GM18520 (cell line): ENCODE measurements around the gene TEX13A.
"Not testable (repeated sequence)": the region's sequence is repeated elsewhere in the genome, so short reads cannot be mapped to it uniquely, and the experiment has no call there.

ENCODE experiments used
- ATAC-seq: cut with Tn5 transposase; IDR thresholded peaks from one replicate; pipeline ENCODE4 v1.9.1; 2021; ENCODE audit not compliant: unreplicated experiment

TEX13A gene

DNA sequence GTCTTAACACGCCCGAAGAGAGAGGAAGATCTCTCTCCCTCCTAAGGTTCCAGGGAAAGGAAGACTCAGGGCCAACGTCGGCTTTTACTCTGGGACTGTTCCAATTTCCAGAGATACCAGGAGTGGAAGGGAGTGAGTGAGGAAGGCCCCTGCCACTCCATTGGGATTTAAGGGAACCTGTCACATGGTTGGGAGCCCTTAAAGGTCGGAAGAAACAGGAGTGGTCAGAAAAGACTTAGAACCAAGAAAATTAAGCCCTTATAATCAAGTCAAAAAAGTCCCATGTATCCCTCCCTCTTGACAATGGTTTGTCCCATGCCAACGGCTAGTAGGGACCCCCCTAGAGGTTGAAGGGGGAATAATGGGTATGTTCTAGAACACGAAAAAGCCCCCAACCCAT is at the start of gene TEX13A:
TEX13A (minus strand) TSS at position 59 of the 400 bp plus-strand sequence. CDS start 297 bp downstream, outside the sequence.
- ATAC-seq: no peak

DNA sequence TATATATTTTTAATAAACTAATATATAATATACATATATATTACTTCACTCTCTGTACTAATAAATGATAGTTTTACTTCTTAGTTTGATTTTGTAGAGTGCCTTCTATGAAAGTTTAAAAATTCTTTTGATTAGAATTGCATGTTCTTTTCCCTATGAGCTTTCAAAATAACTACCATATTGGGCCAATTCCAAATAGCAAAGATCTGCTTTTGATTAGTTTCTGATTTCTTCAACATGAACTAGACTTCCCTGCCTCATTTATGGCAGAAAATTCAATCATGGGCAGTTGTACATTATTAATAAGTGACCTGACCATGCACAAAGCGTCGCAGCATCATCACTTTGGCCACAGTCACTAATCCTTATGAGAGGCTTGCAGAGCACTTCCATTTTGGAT is 48.9 kb upstream of the TEX13A start:
- ATAC-seq: no peak

GRCh38 chrX:105267167-105267566 is 46.7 kb upstream of the TEX13A start:
- ATAC-seq: no peak

- ATAC-seq: no peak
Measured at GRCh38 chrX:105266456-105266855, 46.0 kb upstream of the TEX13A start.

DNA sequence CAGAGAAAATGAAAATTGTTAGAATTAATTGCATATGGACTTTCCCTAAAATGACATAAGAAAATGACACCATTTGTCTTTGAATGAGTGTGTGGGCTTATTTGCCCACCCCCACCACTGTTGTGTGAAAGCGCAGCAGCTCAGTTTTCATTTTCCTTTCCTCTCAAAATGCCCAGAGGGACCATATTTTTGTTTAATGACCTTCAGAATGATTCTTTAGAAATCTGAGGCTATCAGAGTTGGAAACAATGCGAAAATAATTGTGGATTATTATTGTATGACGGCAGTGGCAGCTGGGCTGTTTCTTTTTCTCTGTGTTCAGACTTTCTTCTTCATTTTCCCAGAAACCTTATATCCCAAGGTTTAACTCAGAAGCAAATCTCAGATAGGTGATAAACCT is 44.6 kb upstream of the TEX13A start:
- ATAC-seq: no peak

GRCh38 chrX:105263801-105264200 is 43.3 kb upstream of the TEX13A start:
- no peak for ATAC-seq

DNA sequence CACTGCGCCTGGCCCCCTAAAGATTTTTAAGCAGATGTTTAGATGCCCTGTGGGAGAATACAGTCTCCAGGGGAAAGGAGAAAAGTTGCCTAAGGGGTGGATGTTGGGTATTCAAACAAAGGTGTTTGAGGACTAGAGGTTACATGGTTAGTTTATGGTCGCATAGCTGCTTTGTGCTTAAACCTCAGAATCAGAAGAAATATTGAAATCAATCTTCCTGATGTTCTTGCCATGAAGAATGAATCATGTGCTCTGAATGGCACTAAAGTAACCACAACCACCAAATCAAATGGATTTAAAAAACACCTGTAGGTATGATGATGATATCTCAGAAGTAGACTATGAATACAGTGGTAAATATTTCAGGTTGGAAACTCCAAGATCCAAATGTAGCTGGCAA is 42.7 kb upstream of the TEX13A start:
- ATAC-seq: no peak

- ATAC-seq: no peak
Measured at GRCh38 chrX:105260291-105261043, 40.0 kb upstream of the TEX13A start.

DNA sequence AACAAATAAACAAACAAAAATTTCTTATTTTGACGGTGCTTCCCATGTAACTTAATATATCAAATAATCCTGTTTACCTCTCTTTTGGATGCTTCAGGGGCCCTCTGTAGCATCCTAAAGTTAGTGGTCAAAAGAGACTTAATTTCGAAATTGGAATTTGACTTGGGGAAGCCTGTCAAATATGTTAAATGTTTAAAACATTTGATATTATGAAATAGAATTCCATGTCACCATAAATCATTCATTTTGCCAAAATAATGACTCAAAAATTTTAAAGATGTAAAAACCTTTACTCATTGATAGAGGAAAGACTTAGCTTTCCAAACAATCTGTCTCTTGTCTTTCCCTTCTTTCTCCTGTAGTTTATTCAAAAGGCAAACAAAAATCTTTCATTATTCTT is 20.6 kb upstream of the TEX13A start:
- ATAC-seq: no peak

DNA sequence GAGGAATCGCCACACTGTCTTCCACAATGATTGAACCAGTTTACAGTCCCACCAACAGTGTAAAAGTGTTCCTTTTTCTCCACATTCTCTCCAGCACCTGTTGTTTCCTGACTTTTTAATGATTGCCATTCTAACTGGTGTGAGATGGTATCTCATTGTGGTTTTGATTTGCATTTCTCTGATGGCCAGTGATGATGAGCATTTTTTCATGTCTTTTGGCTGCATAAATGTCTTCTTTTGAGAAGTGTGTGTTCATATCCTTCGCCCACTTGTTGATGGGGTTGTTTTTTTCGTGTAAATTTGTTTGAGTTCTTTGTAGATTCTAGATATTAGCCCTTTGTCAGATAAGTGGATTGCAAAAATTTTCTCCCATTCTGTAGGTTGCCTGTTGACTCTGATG is 16.9 kb upstream of the TEX13A start:
- ATAC-seq: not testable (repeated sequence)

DNA sequence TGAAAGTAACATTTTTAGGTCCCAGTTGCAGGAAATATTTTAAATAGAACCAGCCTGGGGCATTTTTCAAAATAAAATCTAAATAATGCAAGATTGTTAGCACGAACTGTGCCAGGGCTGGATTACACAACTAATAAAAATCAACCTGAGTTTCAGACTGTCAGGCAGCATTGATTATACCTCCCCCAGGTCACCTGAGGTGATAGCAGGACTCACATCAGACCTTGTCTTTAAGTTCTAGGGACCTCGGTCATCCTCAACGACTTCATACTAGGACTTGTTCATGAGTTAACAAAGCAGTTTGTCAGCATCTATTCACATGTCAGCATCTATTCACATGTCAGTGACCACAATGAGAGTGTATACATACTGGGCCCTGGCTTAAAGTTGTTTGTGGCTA is 8.7 kb upstream of the TEX13A start:
- no peak for ATAC-seq

GRCh38 chrX:105228602-105229001 is 8.1 kb upstream of the TEX13A start:
- no peak for ATAC-seq

- no peak for ATAC-seq
Measured at GRCh38 chrX:105226499-105226898, 6.0 kb upstream of the TEX13A start.

DNA sequence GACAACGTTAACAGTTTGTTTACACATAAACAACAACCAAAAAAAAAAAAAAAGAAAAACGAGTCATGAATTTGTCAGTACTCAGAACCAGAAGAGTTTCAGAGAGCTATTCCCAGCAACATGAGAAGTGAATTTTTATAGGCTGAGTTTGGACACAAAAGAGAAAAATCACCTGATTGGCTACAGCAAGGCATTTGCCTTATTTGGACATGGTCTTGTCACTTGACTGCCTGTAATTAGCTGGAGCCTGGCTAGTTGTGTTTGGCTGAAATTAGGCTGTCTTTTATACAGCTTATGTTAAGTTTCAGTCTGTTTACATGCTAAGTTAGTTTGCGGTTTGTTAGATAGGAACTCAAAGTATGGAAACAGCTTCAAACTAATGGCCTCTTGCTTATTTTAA is 880 bp upstream of the TEX13A start:
- ATAC-seq: no peak

DNA sequence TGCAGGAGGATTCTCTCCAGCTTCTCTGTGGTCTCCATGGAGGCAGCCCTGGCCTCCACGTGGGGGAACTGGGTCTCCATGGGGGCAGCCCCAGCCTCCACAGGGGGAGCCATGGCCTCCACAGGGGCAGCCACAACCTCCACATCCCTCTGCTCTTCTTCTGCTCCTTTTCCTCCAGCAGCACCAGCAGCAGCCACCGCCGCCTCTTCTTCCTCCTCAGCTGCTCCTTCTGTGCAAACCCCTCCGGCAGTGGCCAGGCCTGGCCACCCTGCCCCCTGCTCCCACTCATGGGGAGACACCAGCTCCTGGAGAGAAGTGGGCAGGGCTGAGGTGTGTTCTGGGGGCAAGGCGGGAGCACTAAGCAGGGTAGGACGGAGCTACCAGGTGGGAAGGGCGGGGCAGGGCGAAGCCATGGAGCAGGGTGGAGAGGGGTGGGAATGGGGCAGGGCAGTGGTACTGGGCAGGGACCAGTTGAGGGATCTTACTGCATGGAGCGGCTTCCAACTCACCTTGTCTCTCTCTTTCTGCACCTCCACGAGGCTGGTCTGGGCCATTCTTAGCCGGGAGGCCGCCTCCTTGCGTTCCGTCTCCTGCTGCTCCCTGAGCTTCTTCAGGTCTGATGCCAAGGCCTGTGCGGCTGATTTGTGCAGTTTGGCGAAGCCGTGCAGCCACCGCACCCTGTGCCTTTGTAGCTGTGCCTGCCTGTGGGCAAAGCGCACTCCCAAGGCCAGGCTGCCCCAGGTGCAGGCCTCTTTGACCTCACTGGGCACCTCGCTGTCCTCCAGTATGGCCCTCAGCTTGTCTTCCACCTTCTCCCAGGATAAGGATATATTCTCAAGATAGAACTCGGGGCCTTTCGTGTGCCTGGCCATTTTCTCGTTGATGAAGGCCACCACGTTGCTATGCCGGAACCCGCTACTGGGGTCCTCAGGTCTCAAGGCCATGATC is 766 bp downstream of the TEX13A start:
- ATAC-seq: no peak

DNA sequence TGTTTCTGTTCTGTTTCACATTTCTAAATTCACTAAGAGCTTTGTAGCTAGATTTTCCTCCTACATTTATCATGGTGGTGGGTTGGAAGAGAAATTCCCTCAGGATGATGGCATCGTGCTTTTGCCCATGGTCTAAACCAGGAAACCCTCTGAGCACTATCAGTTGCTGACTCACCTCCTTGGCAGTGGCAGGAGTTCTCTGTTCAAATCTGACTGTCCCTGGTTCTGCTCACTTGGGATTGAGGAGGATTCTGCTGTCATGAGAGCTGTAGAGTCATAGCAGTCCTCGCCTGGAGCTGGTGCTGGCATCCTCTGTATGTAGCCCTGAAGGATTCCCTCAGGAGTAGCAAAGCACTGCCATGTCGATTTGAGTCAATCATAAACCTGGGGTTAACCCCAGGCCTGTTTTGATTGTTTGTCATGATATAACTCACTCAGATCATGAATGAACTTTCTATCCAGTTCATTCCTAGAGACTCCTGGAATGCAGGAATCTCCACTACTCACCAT is 9.4 kb downstream of the TEX13A start:
- no peak for ATAC-seq

DNA sequence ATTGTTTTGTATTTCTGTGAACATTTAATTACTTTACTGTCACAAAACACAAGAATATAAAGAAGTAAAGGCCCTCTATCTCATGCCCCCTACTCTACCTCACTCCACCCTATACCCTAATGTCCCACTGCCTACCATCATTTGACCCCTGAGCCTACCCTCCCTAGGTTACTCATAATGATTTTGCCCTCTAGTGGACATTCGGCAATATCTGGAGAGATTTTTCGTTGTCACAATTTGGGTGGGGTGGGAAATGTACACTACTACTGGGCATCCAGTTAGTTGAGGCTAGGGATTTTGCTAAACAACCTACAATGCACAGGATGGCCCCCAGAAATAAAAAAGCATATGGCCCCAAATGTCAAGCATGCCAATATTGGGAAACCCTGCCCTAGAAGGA is 10.2 kb downstream of the TEX13A start:
- no peak for ATAC-seq

- ATAC-seq: no peak
Measured at GRCh38 chrX:105209406-105209805, 11.1 kb downstream of the TEX13A start.

DNA sequence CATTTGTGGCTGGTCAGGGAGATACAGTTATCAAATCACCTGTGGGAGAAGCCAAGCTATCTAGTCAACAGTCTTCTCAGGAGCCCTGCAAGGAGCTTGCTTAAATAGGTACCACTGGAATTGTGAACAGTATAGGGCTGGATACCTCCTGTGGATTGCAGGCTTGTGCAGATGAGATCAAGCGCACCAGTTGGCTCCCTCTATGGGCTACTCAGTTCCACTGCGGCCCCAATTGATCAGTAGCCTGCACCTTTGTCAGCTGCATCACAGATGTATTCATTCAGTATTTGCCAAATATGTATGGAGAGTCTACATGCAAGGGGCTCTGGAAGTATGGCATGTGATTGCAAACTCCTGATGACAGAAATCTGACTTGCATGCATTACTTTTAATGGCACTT is 28.6 kb downstream of the TEX13A start:
- no peak for ATAC-seq

DNA sequence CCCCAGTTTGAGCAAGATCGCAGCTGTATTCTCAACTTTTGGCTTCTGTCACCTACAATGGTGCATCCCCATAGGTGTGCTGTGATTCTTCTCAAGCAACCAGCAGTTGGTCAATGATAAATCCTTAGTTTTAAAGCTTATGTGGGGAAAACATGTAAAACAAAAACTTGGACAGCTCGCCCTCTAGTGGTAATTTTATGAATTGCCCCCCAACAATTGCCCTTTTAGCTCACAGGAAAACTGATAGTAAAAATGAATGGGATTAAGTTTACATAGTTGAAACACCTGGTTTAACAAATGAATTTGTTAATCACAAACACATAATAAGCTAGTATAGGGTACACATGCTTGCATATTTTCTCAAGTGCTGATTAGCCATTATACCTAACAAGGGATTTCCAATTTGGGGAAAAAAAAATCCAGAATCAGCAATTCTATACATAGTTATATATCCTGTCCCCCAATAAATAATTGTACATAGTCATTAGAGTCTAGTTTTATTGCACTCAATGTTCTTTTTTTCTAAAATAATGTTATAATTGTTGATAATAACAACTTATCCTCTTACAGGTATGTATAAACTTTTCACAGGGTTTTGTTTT is 30.1 kb downstream of the TEX13A start:
- ATAC-seq: no peak

DNA sequence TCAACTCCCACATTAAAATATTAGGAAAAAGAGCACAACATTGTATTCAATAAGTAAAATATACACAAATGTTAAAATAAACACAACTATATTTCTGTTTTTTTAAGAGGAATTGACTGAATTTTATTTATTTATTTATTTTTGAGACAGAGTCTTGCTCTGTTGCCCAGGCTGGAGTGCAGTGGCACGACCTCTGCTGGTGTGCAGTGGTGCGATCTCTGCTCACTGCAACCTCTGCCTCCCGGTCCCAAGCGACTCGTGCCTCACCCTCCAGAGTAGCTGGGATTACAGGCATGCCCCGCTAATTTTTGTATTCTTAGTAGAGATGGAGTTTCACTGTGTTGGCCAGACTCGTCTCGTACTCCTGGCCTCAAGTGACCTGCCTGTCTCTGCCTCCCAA is 31.4 kb downstream of the TEX13A start:
- ATAC-seq: no peak

DNA sequence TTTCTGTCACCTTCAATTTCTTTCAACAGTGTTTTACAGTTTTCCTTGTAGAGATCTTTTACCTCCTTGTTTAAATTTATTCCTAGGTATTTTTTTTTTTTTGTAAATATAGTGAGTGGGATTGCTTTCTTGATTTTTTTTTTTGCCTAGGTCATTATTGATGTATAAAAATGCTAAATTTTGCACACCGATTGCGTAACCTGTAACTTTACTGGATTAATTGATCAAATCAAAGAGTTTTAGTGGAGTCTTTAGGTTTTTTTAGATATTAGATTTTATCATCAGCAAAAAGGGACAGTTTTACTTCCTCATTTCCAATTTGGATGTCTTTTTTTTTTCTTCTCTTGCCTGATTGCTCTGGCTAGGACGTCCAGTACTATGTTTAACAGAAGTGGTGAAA is 40.9 kb downstream of the TEX13A start:
- no peak for ATAC-seq
